Neural progenitor cell (in vitro differentiated cells): ENCODE measurements around the gene TBC1D20. TPM values are rescaled to one million over a fixed set of nuclear protein-coding genes. Genes with fewer than 3 reads are reported as not detected.

Experiments used
- DNase-seq: peaks from one replicate; pipeline ENCODE4 v3.0.0-alpha.2; 2016; ENCODE audit warnings: low spot score
- H2AFZ ChIP-seq: fragments of 200-600 bp; sonication (generic); replicated peaks from 2 replicates; pipeline ENCODE4 v1.6.1; 2016; ENCODE audit warnings: antibody characterized with exemption
- H3F3A ChIP-seq: fragments of 200-600 bp; sonication (generic); 2 replicates; pipeline ENCODE4 v1.6.1; 2016; ENCODE audit warnings: antibody characterized with exemption, low read depth
- H3K27ac ChIP-seq: fragments of 200-600 bp; sonication (generic); 2 replicates; pipeline ENCODE4 v1.5.1; 2016; ENCODE audit warnings: mild to moderate bottlenecking
- H3K27me3 ChIP-seq: fragments of 200-600 bp; sonication (generic); 2 replicates; pipeline ENCODE4 v1.6.1; 2016; ENCODE audit warnings: mild to moderate bottlenecking, moderate library complexity
- H3K36me3 ChIP-seq: fragments of 200-600 bp; sonication (generic); 2 replicates; pipeline ENCODE4 v1.5.1; 2016
- H3K4me1 ChIP-seq: fragments of 200-600 bp; sonication (generic); 2 replicates; pipeline ENCODE4 v1.6.1; 2016; ENCODE audit warnings: mixed run types
- H3K4me2 ChIP-seq: fragments of 200-600 bp; sonication (generic); 2 replicates; pipeline ENCODE4 v1.6.1; 2016
- H3K4me3 ChIP-seq: fragments of 200-600 bp; sonication (generic); 2 replicates; pipeline ENCODE4 v1.5.1; 2016
- H3K79me2 ChIP-seq: fragments of 200-600 bp; sonication (generic); 2 replicates; pipeline ENCODE4 v1.6.1; 2016; ENCODE audit warnings: low read depth
- H3K9ac ChIP-seq: fragments of 200-600 bp; sonication (generic); 2 replicates; pipeline ENCODE4 v1.6.1; 2016
- H3K9me3 ChIP-seq: fragments of 200-600 bp; sonication (generic); 2 replicates; pipeline ENCODE4 v1.5.1; 2016; ENCODE audit warnings: low read depth
- H4K20me1 ChIP-seq: fragments of 200-600 bp; sonication (generic); 2 replicates; pipeline ENCODE4 v1.6.1; 2016; ENCODE audit warnings: low read depth
- H3K27ac Mint-ChIP-seq: 3 replicates; pipeline ENCODE4 v1.8.0; 2021; ENCODE audit warnings: mixed read lengths
- H3K27me3 Mint-ChIP-seq: 2 replicates; pipeline ENCODE4 v1.8.0; 2022; ENCODE audit warnings: low read depth, mild to moderate bottlenecking, inconsistent platforms, moderate library complexity, mixed read lengths; ENCODE audit not compliant: insufficient read depth
- H3K36me3 Mint-ChIP-seq: 3 replicates; pipeline ENCODE4 v1.8.0; 2021; ENCODE audit warnings: mixed read lengths
- H3K4me1 Mint-ChIP-seq: 3 replicates; pipeline ENCODE4 v1.8.0; 2021; ENCODE audit warnings: mixed read lengths
- H3K4me3 Mint-ChIP-seq: 3 replicates; pipeline ENCODE4 v1.8.0; 2021; ENCODE audit warnings: mild to moderate bottlenecking, moderate library complexity, mixed read lengths
- H3K9me3 Mint-ChIP-seq: 3 replicates; pipeline ENCODE4 v1.8.0; 2020; ENCODE audit warnings: mixed read lengths
- EZH2 ChIP-seq: fragments of 200-600 bp; sonication (generic); IDR thresholded peaks from 2 replicates; pipeline ENCODE4 v1.6.1; 2017; ENCODE audit warnings: antibody characterized with exemption, mild to moderate bottlenecking, moderate library complexity
- EZH2phosphoT487 ChIP-seq: fragments of 200-600 bp; sonication (generic); IDR thresholded peaks from 2 replicates; pipeline ENCODE4 v1.6.1; 2017; ENCODE audit warnings: antibody characterized with exemption
- total RNA-seq: library from RNA; depleted of rRNA; stranded (reverse); fragments of >200 nt; gene quantifications from 2 replicates; pipeline ENCODE4 v1.2.3, GENCODE V29; 2015; ENCODE audit warnings: low replicate concordance
- TF ChIP-seq, protein P1 (sequence below): fragments of 200-600 bp; sonication (generic); IDR thresholded peaks from 2 replicates; pipeline ENCODE4 v1.5.1; 2017; ENCODE audit warnings: antibody characterized with exemption, mild to moderate bottlenecking

TBC1D20 gene
- total RNA-seq, 1 donor from 2014 or later = 23.2 TPM

DNA sequence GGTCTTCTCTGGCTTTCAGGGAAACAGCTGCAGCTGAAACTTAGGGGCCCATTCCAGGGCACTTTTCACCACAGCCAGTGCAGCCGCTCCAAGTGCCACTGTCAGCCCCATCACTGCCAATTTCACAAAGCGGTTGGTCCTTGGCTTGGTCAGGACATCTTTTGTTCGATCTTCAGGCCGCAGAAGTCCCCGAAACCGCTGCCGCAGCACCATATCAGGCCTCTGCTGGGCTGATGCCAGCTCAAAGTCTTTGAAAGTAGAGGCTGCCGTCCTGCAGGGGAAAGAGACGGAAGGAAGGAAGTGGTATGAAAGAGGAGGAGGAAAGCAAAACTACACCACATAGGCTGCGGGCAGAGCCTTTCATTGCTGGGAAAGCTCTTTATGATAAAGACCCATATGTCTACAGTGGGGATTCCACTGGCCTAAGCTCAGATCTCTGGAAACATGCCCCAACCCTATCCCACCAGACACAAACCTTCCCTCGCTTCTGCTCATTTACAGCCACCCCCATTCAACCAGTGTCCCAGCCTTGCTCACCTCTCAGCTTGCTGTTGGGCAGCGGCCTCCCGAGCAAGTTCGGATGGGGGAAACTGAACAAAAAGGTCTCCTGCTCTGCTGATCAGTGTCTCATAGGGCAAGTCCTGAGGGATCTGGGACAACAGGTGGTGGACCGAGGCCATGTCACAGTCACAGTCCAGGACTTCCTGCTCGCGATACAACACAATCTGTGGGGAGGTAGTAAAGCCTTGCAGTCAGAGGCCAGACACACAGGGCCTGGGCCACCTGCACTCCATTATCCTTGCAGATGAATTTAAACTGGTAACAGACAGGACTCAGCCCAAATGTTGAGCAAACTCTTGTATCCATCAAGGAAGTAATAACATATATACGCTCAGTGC lies 23.5 kb downstream of the TBC1D20 start:
- Histone ChIP-seq H3F3A (peaks cover 2% of the 10 kb centered on the region), H4K20me1 (no peaks in the 10 kb centered on the region), H3K4me1 (no peaks in the 10 kb centered on the region), H3K27me3 (no peaks in the 10 kb centered on the region), H3K36me3 (no peaks in the 10 kb centered on the region), H3K9me3 (no peaks in the 10 kb centered on the region), H3K27ac (no peak overlapping the region), H3K79me2 (no peaks in the 10 kb centered on the region), H2AFZ (no peak overlapping the region), H3K4me3 (no peak overlapping the region), H3K4me2 (no peak overlapping the region), H3K9ac (no peak overlapping the region)
- no peak overlapping the region for H3K4me3 Mint-ChIP-seq
- H3K27me3 Mint-ChIP-seq = peaks cover 6% of the 10 kb centered on the region
- H3K9me3 Mint-ChIP-seq = no peaks in the 10 kb centered on the region
- peaks cover 5% of the 10 kb centered on the region for H3K4me1 Mint-ChIP-seq
- no peak overlapping the region for H3K27ac Mint-ChIP-seq
- peaks cover 49% of the 10 kb centered on the region for H3K36me3 Mint-ChIP-seq
- DNase-seq = no peak
- TF ChIP-seq EZH2 = no peak
- TF ChIP-seq, protein P1, sequence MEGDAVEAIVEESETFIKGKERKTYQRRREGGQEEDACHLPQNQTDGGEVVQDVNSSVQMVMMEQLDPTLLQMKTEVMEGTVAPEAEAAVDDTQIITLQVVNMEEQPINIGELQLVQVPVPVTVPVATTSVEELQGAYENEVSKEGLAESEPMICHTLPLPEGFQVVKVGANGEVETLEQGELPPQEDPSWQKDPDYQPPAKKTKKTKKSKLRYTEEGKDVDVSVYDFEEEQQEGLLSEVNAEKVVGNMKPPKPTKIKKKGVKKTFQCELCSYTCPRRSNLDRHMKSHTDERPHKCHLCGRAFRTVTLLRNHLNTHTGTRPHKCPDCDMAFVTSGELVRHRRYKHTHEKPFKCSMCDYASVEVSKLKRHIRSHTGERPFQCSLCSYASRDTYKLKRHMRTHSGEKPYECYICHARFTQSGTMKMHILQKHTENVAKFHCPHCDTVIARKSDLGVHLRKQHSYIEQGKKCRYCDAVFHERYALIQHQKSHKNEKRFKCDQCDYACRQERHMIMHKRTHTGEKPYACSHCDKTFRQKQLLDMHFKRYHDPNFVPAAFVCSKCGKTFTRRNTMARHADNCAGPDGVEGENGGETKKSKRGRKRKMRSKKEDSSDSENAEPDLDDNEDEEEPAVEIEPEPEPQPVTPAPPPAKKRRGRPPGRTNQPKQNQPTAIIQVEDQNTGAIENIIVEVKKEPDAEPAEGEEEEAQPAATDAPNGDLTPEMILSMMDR = no peak
- TF ChIP-seq EZH2phosphoT487 = no peak

DNA sequence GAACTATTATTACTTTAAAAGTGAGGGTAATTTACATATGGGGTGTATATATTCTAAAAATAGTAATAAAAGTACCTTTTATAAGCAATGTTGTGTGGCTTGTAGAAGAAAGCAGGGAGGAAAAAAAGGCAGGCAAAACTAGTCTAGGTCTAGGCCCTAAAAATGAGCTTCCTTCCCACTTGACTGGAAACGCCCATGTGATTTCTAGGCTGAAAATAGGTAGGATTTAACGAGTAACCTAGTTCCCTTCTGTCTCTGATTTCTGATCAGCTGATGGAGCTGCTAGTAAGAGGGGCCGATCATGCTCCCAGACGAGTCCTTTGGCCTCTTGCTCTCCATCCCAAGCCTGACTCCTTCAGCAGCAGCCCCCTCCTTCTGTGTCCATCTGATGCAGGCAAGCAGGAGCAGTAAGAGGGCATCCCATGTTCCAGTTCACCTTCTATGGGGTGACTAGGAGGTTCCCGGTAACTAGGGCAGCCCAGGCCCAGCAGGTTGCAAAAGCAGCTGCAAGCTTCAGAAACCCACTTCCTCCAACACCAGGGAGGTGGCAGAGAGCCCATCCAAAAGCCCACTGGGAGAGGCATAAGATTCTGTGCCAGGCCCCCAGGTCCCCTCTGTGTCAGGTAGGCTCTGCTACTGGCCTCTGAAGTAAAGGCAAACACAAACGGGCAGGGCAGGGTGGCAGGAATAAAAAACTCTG lies 24.4 kb downstream of the TBC1D20 start:
- Mint-ChIP-seq H3K27me3 (peaks cover 6% of the 10 kb centered on the region), H3K9me3 (no peaks in the 10 kb centered on the region), H3K4me1 (peaks cover 7% of the 10 kb centered on the region), H3K36me3 (peaks cover 49% of the 10 kb centered on the region), H3K4me3 (no peak overlapping the region), H3K27ac (no peak overlapping the region)
- H3K4me2 ChIP-seq = no peak overlapping the region
- no peak overlapping the region for H3K4me3 ChIP-seq
- TF ChIP-seq, protein P1 = no peak
- TF ChIP-seq EZH2 (no peak), EZH2phosphoT487 (no peak)
- H3K4me1 ChIP-seq = no peaks in the 10 kb centered on the region
- no peak overlapping the region for H3K27ac ChIP-seq
- H3K9me3 ChIP-seq = no peaks in the 10 kb centered on the region
- H2AFZ ChIP-seq = no peak overlapping the region
- DNase-seq = no peak
- H3K27me3 ChIP-seq = no peaks in the 10 kb centered on the region
- H4K20me1 ChIP-seq = no peaks in the 10 kb centered on the region
- H3K9ac ChIP-seq = no peak overlapping the region
- H3F3A ChIP-seq = peaks cover 2% of the 10 kb centered on the region
- no peaks in the 10 kb centered on the region for H3K36me3 ChIP-seq
- no peaks in the 10 kb centered on the region for H3K79me2 ChIP-seq

DNA sequence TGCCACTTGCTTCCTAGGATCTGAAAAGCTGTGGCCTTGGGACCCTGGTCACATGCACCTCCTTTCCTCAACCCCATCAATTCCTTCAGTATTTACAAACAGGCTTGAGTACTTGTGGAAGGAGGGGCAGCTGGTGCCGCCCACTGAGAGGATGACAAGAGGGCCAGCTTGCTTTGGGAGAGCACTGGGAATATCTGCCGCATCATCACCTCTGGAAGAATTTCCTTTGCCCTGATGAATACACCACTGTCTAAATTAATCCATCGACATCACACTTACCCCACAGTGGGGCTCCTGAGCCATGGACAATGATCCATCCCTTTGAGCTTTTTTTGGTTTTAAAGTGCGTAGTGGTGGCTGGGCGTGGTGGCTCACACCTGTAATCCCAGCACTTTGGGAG lies 25.9 kb downstream of the TBC1D20 start:
- H4K20me1 ChIP-seq = no peaks in the 10 kb centered on the region
- TF ChIP-seq EZH2phosphoT487 (no peak), EZH2 (no peak)
- TF ChIP-seq, protein P1 = no peak
- no peak for DNase-seq
- no peak overlapping the region for H3K4me3 ChIP-seq
- no peaks in the 10 kb centered on the region for H3K36me3 ChIP-seq
- Mint-ChIP-seq H3K36me3 (peaks cover 38% of the 10 kb centered on the region), H3K27ac (no peak overlapping the region), H3K4me1 (peaks cover 9% of the 10 kb centered on the region), H3K9me3 (no peaks in the 10 kb centered on the region), H3K4me3 (no peak overlapping the region), H3K27me3 (peaks cover 6% of the 10 kb centered on the region)
- H3K4me2 ChIP-seq = no peak overlapping the region
- no peaks in the 10 kb centered on the region for H3K79me2 ChIP-seq
- no peaks in the 10 kb centered on the region for H3K4me1 ChIP-seq
- H2AFZ ChIP-seq = no peak overlapping the region
- no peak overlapping the region for H3K27ac ChIP-seq
- H3K27me3 ChIP-seq = no peaks in the 10 kb centered on the region
- H3K9me3 ChIP-seq = no peaks in the 10 kb centered on the region
- H3F3A ChIP-seq = peaks cover 5% of the 10 kb centered on the region
- no peak overlapping the region for H3K9ac ChIP-seq
